Stimulated activated CD8-positive, alpha-beta memory T cell treated with anti-CD3 and anti-CD28 coated beads, Interleukin-12 subunit alpha, Interleukin-12 subunit beta, amount 100 ng/mL, for 4 hours (primary cell): ENCODE measurements around the gene NAGPA.
"Not testable (repeated sequence)": the region's sequence is repeated elsewhere in the genome, so short reads cannot be mapped to it uniquely, and the experiment has no call there.

Experiments used
- DNase-seq: peaks from one replicate; pipeline ENCODE4 v3.0.0-alpha.2; 2020; ENCODE audit warnings: low read depth

The NAGPA gene

DNA sequence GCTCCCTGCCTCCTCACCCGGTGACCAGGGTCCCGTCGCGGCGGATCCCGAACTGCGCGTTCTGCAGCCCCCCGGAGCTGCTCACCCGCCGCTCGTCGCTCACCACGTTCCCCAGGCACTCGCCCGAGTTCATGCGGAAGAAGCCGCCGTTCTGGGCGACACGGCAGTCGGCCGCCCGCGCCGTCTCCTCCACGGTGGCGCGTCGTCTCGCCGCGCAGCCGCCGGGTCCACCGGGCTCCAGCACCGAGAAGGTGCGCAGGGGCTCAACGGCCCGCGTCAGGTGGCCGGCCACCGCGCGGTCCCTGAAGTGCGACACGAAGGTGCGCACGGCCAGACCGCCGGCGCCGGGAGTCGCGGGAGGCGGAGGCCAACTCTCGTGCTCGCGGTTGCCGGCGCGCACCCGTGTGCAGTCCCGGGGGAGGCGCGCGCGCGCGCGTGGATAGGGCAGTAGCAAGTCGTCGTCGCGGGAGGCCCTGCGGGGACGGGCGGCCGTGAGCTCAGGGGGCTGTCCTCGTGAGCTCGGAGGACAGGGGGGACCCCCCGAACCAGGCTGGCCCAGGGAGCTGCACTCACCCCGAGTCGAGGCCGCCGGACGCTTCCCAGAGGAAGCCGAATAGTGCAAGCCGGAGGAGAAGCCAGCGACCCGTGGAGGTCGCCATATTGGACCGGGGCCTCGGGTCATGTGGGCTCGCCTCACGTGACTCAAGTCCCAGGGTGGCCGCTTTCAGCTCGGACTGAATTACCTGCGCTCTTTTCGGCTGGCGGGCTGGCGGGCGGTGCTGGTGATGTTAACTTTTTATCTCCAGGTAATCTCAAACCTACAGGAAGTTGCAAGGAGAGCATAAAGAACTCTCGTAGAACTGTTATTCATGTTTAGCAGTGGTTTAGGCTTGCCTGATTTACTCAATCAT lies at the start of gene NAGPA:
Gene NAGPA, minus strand, starts transcription at position 680 of the 911 bp plus-strand sequence. Its CDS starts 21 bp downstream, at position 659.
- peak; percentile 72 for DNase-seq

GRCh38 chr16:5080996-5081395 lies 47.3 kb upstream of the NAGPA start:
- not testable (repeated sequence) for DNase-seq

GRCh38 chr16:5080461-5080860 lies 46.7 kb upstream of the NAGPA start:
- DNase-seq, result not testable (repeated sequence)

DNA sequence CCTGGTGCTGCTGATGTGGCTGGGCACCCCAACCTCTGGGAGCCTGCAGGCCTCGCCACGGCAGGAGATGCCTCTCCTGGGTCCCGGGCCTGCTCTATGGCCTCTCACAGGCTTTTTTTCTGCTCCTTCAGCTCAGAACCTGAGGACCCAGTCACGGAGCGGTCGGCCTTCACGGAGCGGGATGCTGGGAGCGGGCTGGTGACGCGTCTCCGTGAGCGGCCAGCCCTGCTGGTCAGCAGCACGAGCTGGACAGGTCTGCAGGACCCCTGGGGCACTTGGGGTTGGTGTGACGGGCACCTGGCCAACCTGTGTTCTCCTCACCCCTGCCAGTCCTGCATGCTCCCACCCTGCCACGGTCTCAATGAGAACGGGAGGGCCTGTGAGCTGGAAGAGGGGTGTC lies 44.9 kb upstream of the NAGPA start:
- no peak for DNase-seq

DNA sequence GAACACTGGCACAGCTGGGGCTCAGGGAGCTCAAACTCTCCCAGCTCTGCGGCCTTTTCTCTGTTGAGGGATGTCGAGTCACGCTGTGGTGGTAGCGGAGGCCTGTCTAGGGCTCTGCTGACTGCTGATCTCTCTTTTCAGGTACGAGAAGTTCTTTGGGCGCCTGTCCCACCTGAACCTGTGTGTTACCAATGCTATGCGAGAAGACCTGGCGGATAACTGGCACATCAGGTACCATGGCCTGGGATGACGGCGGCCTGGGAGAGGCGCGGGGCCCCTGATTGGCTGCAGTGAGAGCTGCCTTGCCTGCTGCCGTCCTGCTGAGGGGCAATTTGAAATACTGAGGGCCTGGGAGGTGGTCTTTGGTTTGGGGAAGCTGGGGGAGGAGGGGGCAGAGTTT lies 43.6 kb upstream of the NAGPA start:
- no peak for DNase-seq

DNA sequence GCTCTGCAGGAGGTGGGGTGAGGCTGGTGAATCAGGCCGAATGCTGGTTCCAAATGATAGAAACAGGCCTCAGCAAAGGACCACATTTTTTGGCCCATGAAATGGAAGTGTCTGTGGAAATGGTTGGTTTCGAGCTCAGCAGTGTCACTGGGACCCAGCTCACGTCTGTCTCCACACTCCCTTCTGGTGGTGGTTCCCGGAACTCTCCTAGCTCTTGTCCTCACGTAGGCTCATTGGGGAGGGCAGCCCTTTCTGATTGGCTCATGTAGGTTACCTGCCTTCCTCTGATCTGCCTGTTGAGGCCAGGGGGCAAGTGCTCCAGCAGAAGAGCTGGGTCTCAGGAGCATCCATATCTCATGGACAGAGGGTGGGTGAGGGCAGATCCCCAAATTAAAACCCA lies 41.9 kb upstream of the NAGPA start:
- DNase-seq, result no peak

GRCh38 chr16:5073771-5074170 lies 40.0 kb upstream of the NAGPA start:
- DNase-seq, result not testable (repeated sequence)

DNA sequence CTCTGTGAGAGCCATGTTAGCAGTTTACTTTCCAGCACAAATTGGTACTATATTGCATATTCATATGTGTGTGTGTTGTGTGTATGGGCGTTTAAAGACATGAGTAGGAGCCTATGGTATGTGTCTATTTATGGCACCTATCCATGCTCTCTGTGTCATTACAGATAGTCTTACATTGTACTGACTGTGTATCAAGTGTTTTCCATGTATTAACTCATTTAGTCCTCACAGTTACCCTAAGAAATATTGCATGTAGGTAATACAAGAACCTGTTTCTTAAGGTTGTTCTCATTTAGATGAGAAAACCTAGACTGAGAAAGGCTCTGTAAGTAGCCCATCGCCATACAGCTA lies 39.5 kb upstream of the NAGPA start:
- no peak for DNase-seq

- no peak for DNase-seq
These were observed 38.9 kb upstream of the NAGPA start for GRCh38 chr16:5072334-5073278.

- peak; percentile 80 for DNase-seq
These were observed 38.1 kb upstream of the NAGPA start, which contains the start of gene ALG1 for GRCh38 chr16:5071681-5072333. Gene ALG1, plus strand, starts transcription at chr16:5071843. Its CDS starts 7 bp downstream, at chr16:5071850.

GRCh38 chr16:5071341-5071680 lies 37.6 kb upstream of the NAGPA start:
- DNase-seq, result no peak

GRCh38 chr16:5070431-5071186 lies 36.9 kb upstream of the NAGPA start:
- DNase-seq, result no peak

DNA sequence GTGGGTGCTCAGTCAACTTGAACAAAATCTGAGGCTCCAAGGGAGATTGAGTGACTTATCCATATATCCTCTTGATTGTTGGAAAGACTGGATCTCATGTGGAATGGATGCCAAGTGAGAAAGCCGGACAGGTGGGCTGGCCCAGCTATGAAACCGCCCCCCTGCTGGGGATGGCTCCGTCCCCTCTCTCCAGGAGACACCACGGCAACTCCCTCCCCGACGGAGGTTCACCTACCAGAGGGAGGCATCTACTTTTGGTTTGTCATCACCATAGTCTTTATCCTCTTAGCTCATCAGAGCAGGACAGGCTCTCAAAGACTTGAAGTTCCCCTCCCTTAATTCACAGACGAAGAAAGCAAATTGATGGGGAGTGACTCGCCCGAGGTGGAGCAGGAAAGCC lies 36.1 kb upstream of the NAGPA start:
- DNase-seq, result no peak

- DNase-seq, result no peak
These were observed 35.3 kb upstream of the NAGPA start for GRCh38 chr16:5069048-5069447.

DNA sequence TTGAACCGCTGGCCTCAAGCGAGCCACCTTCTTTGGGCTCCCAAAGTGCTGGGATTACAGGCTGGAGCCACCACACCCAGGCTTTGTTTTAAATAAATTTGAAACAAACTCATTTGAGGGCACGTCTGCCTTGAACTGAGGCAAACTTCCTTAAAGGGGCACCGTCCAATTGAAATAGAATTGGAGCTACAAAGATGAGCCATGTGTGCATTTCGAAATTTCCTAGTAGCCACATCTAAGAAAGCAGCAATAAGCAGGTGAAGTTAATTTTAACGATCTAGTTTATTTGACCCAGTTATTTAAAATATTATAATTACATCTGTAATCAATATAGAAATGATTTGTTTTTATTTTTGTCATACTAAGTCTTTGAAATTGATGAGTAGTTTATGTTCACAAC lies 32.8 kb upstream of the NAGPA start:
- DNase-seq, result no peak

DNA sequence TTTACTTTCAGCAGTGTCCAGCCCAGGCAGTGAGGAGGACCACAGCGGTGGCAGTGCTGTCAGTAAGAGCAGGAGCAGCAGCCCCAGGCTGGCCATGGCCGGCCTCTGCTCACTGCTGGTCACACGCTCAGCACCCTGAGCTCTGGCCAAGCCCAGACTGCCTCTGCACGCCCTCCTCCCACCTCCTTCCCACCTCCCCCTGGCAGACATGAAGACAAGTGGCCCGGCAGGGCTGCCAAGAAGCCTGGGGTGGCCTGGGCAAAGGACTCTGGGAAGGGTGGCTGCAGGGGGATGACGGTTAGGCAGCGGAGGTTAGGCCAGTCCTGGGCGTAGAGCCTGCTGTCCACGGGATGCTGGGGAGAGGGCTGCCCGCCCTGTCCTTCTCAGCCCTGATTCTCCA lies 32.1 kb upstream of the NAGPA start, which contains the start of gene C16orf89:
Gene C16orf89, minus strand, starts transcription at position 144 of the 400 bp plus-strand sequence. Its CDS starts 48 bp downstream, at position 96.
- DNase-seq, result no peak

DNA sequence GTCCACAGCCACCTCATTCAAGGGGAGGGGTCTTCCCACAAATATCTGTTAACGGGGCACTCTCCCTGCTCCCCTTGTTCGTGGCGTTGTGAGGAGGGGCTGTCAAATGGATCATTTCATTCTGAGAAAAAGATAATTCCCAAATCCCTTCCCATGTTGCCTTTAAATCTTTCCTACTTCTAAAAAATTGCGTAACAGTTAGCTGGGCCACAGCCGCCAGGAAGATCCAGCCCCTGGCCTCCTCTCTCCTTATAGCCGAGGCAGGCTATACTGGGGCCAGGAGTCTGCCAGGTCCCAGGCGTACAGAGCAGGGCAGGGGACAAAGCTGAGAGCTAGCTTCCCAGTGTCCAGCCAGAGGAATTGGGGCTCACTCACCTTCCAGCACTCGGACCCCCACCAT lies 31.6 kb upstream of the NAGPA start:
- no peak for DNase-seq

GRCh38 chr16:5064915-5065314 lies 31.2 kb upstream of the NAGPA start:
- no peak for DNase-seq

GRCh38 chr16:5062790-5063765 lies 29.3 kb upstream of the NAGPA start:
- DNase-seq, result no peak

DNA sequence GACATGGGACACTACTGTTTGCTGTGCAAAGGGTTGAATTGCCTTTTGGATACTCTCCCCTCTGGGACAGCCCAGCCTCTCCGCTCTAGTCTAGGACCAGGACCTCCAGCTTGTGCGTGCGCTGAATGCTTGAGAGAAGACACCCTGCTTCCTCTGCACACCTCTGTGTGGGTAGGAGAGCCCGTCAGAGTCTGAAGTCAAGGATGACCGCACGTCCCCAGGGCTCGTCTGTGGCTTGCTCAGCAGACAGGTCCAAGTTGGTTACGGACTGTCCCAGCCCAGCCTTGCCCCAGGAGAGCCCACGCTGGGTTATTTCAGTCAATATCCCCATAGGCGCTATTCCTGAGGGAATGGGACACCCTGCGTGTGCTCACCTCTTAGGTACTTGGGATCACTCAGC lies 28.3 kb upstream of the NAGPA start:
- DNase-seq, result no peak
